Astrocyte (in vitro differentiated cells and primary cell): ENCODE measurements around the gene ADH6. TPM values are rescaled to one million over a fixed set of nuclear protein-coding genes. Genes with fewer than 3 reads are reported as not detected.

Experiments
- DNase-seq: peaks from one replicate; pipeline ENCODE4 v3.0.0-alpha.2; 2010; ENCODE audit warnings: low read depth
- FAIRE-seq: peaks from 2 replicates; lab custom pipeline; 2011; peaks lifted over from hg19 to GRCh38; lab: Jason Lieb, UNC
- H2AFZ ChIP-seq: 2 replicates; pipeline ENCODE4 v1.6.0; 2012; ENCODE audit warnings: low read depth, low read length, inconsistent platforms
- H3K27ac ChIP-seq: 2 replicates; pipeline ENCODE4 v1.5.1; 2011; ENCODE audit warnings: low read depth, low read length, inconsistent platforms
- H3K27me3 ChIP-seq: 2 replicates; pipeline ENCODE4 v1.6.0; 2011; ENCODE audit warnings: low read length, inconsistent platforms; ENCODE audit not compliant: insufficient read depth
- H3K36me3 ChIP-seq: 2 replicates; pipeline ENCODE4 v1.5.1; 2011; ENCODE audit warnings: low read length, inconsistent platforms; ENCODE audit not compliant: insufficient read depth
- H3K4me1 ChIP-seq: 2 replicates; pipeline ENCODE4 v1.5.1; 2011; ENCODE audit warnings: low read length, inconsistent platforms; ENCODE audit not compliant: insufficient read depth
- H3K4me2 ChIP-seq: 2 replicates; pipeline ENCODE4 v1.6.0; 2012; ENCODE audit warnings: low read length, inconsistent platforms
- H3K4me3 ChIP-seq: 2 replicates; pipeline ENCODE4 v1.5.1; 2011; ENCODE audit warnings: low read depth, mild to moderate bottlenecking, low read length, inconsistent platforms; ENCODE audit not compliant: insufficient read depth
- H3K79me2 ChIP-seq: 2 replicates; pipeline ENCODE4 v1.6.0; 2012; ENCODE audit warnings: mild to moderate bottlenecking, low read length, inconsistent platforms; ENCODE audit not compliant: insufficient read depth
- H3K9ac ChIP-seq: 2 replicates; pipeline ENCODE4 v1.6.0; 2012; ENCODE audit warnings: mild to moderate bottlenecking, low read length, inconsistent platforms
- H3K9me3 ChIP-seq: 2 replicates; pipeline ENCODE4 v1.5.1; 2012; ENCODE audit warnings: low read depth, mild to moderate bottlenecking, low read length, inconsistent platforms; ENCODE audit not compliant: insufficient read depth
- H4K20me1 ChIP-seq: 2 replicates; pipeline ENCODE4 v1.6.0; 2012; ENCODE audit warnings: low read length, inconsistent platforms; ENCODE audit not compliant: insufficient read depth
- H3K27ac Mint-ChIP-seq: one replicate; pipeline ENCODE4 v1.8.0; 2021; ENCODE audit warnings: mild to moderate bottlenecking, mixed read lengths; ENCODE audit not compliant: unreplicated experiment
- H3K27me3 Mint-ChIP-seq: one replicate; pipeline ENCODE4 v1.8.0; 2021; ENCODE audit warnings: low read depth, mixed read lengths; ENCODE audit not compliant: unreplicated experiment
- H3K36me3 Mint-ChIP-seq: one replicate; pipeline ENCODE4 v1.8.0; 2021; ENCODE audit warnings: low read depth, mixed read lengths; ENCODE audit not compliant: unreplicated experiment
- H3K4me1 Mint-ChIP-seq: one replicate; pipeline ENCODE4 v1.8.0; 2021; ENCODE audit warnings: low read depth, mixed read lengths; ENCODE audit not compliant: unreplicated experiment
- H3K4me3 Mint-ChIP-seq: one replicate; pipeline ENCODE4 v1.8.0; 2021; ENCODE audit warnings: mild to moderate bottlenecking, moderate library complexity, mixed read lengths; ENCODE audit not compliant: unreplicated experiment
- H3K9me3 Mint-ChIP-seq: one replicate; pipeline ENCODE4 v1.8.0; 2021; ENCODE audit warnings: mild to moderate bottlenecking, mixed read lengths; ENCODE audit not compliant: unreplicated experiment
- CTCF ChIP-seq: IDR thresholded peaks from 2 replicates; pipeline ENCODE4 v1.5.1; 2011; ENCODE audit warnings: low read depth, mild to moderate bottlenecking, inconsistent platforms, low read length, moderate library complexity; ENCODE audit not compliant: insufficient read depth
- EZH2 ChIP-seq: IDR thresholded peaks from 2 replicates; pipeline ENCODE4 v1.6.1; 2012; ENCODE audit warnings: mild to moderate bottlenecking, low read length, inconsistent platforms; ENCODE audit not compliant: insufficient read depth
- total RNA-seq: library from RNA; stranded (reverse); gene quantifications from 2 replicates; pipeline ENCODE4 v1.2.1, GENCODE V29; 2021

The ADH6 gene
- total RNA-seq, 1 donor from 2014 or later = not detected

GRCh38 chr4:99157478-99157935, 61.5 kb downstream of the ADH6 start:
- H3K79me2 ChIP-seq = no peaks in the 10 kb centered on the region
- H3K27ac Mint-ChIP-seq = no peak overlapping the region
- H3K36me3 Mint-ChIP-seq = no peaks in the 10 kb centered on the region
- H3K9ac ChIP-seq = no peak overlapping the region
- no peak overlapping the region for H3K27ac ChIP-seq
- peaks cover 2% of the 10 kb centered on the region for H3K9me3 Mint-ChIP-seq
- no peak overlapping the region for H2AFZ ChIP-seq
- no peaks in the 10 kb centered on the region for H3K27me3 ChIP-seq
- no peaks in the 10 kb centered on the region for H3K4me1 ChIP-seq
- no peaks in the 10 kb centered on the region for H3K27me3 Mint-ChIP-seq
- H3K9me3 ChIP-seq = no peaks in the 10 kb centered on the region
- H3K4me1 Mint-ChIP-seq = no peaks in the 10 kb centered on the region
- H3K4me3 Mint-ChIP-seq = no peak overlapping the region
- H4K20me1 ChIP-seq = no peaks in the 10 kb centered on the region
- no peak for TF ChIP-seq CTCF
- TF ChIP-seq EZH2 = no peak
- H3K4me2 ChIP-seq = no peak overlapping the region
- no peaks in the 10 kb centered on the region for H3K36me3 ChIP-seq
- FAIRE-seq (no peak), DNase-seq (no peak)
- H3K4me3 ChIP-seq = no peak overlapping the region

GRCh38 chr4:99156992-99157391, 62.1 kb downstream of the ADH6 start:
- H3K9me3 Mint-ChIP-seq = peaks cover 2% of the 10 kb centered on the region

More at GRCh38 chr4:99156992-99157391, 62.1 kb downstream of the ADH6 start:
- Histone ChIP-seq H3K36me3 (no peaks in the 10 kb centered on the region), H3K79me2 (no peaks in the 10 kb centered on the region), H4K20me1 (no peaks in the 10 kb centered on the region), H3K27me3 (no peaks in the 10 kb centered on the region), H2AFZ (no peak overlapping the region), H3K9ac (no peak overlapping the region), H3K4me3 (no peak overlapping the region), H3K27ac (no peak overlapping the region), H3K4me1 (no peaks in the 10 kb centered on the region), H3K4me2 (no peak overlapping the region), H3K9me3 (no peaks in the 10 kb centered on the region)
- no peak for DNase-seq
- H3K27ac Mint-ChIP-seq = no peak overlapping the region
- H3K4me3 Mint-ChIP-seq = no peak overlapping the region
- H3K27me3 Mint-ChIP-seq = no peaks in the 10 kb centered on the region
- TF ChIP-seq CTCF = no peak
- TF ChIP-seq EZH2 = no peak
- H3K36me3 Mint-ChIP-seq = no peaks in the 10 kb centered on the region
- no peak for FAIRE-seq
- H3K4me1 Mint-ChIP-seq = no peaks in the 10 kb centered on the region
